HCT116 (cell line): ENCODE measurements around the gene DAPL1.

Source experiments
- CTCF ChIP-seq, 3 experiments: fragments of 200-600 bp in 1 of 3; sonication (generic) in 1 of 3; IDR thresholded peaks in 2 of 3; conservative IDR thresholded peaks in 1 of 3; 2 replicates each; pipeline ENCODE4 v1.5.1; 2012 to 2017; ENCODE audit warnings: low read depth in 2 of 3, low read length in 2 of 3, antibody characterized with exemption in 1 of 3, borderline replicate concordance in 1 of 3, control low read depth in 1 of 3, mild to moderate bottlenecking in 1 of 3, mixed read lengths in 1 of 3, mixed run types in 1 of 3, moderate library complexity in 1 of 3; ENCODE audit not compliant: insufficient read depth in 1 of 3
- EZH2 ChIP-seq: fragments of 200-600 bp; sonication (generic); IDR thresholded peaks from 2 replicates; pipeline ENCODE4 v1.6.1; 2017; ENCODE audit warnings: antibody characterized with exemption, mixed run types
- JUND ChIP-seq: IDR thresholded peaks from 2 replicates; pipeline ENCODE4 v1.6.1; 2012
- POLR2A ChIP-seq: IDR thresholded peaks from 2 replicates; pipeline ENCODE4 v1.7.0; 2011; ENCODE audit warnings: borderline replicate concordance; ENCODE audit not compliant: insufficient read depth, insufficient read length; ENCODE audit errors: extremely low read depth
- POLR2AphosphoS5 ChIP-seq: IDR thresholded peaks from 2 replicates; pipeline ENCODE4 v1.6.1; 2011; ENCODE audit warnings: mild to moderate bottlenecking, low read depth, low read length, moderate library complexity
- RAD21 ChIP-seq: IDR thresholded peaks from 2 replicates; pipeline ENCODE4 v1.6.1; 2012; ENCODE audit warnings: low read depth, mild to moderate bottlenecking
- TCF7L2 ChIP-seq: IDR thresholded peaks from 2 replicates; pipeline ENCODE4 v1.7.0; 2011; ENCODE audit warnings: borderline replicate concordance, inconsistent platforms; ENCODE audit not compliant: insufficient read depth, insufficient read length; ENCODE audit errors: extremely low read depth
- YY1 ChIP-seq: IDR thresholded peaks from 2 replicates; pipeline ENCODE4 v1.6.1; 2011; ENCODE audit warnings: low read length, low read depth, moderate library complexity, mild to moderate bottlenecking; ENCODE audit not compliant: insufficient replicate concordance; ENCODE audit errors: extremely low read depth
- TF ChIP-seq, protein P1 (sequence below): IDR thresholded peaks from 2 replicates; pipeline ENCODE4 v1.6.1; 2012

- TF ChIP-seq CTCF (IDR thresholded peaks at IDR 0.05 in 2 of 3, conservative IDR thresholded peaks at IDR 0.05 in 1 of 3; ENCODE audit: borderline replicate concordance in 1 of 3, insufficient read depth in 1 of 3, low read depth in 2 of 3, low read length in 2 of 3) (no peak), EZH2 (no peak), POLR2A (no peak), POLR2AphosphoS5 (no peak), YY1 (no peak), RAD21 (no peak), JUND (no peak), TCF7L2 (no peak)
- TF ChIP-seq, protein P1, sequence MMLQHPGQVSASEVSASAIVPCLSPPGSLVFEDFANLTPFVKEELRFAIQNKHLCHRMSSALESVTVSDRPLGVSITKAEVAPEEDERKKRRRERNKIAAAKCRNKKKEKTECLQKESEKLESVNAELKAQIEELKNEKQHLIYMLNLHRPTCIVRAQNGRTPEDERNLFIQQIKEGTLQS = no peak
These were observed 13.0 kb upstream of the DAPL1 start for GRCh38 chr2:158782136-158782535.
